GM21717 (cell line): ENCODE data around the gene MTFR2.

Experiments
- ATAC-seq: cut with Tn5 transposase; IDR thresholded peaks from one replicate; pipeline ENCODE4 v1.9.1; 2021; ENCODE audit warnings: mild to moderate bottlenecking, moderate library complexity; ENCODE audit not compliant: unreplicated experiment

The MTFR2 gene

DNA sequence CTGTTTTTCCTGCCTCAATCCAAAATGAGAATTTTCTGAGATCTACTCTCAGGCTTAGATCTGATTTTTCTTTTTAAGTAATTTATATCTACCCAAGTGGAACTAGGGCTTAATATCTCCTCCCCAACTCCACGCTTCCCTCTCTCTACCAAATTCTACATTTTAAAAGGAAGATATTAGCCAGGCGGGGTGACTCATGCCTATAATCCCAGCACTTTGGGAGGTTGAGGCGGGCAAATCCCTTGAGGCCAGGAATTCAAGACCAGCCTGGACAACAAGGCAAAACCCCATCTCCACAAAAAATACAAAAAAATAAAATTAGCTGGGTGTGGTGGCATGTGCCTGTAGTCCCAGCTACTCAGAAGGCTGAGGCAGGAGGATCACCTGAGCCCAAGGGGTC, 61.0 kb downstream of the MTFR2 start:
- ATAC-seq = no peak

DNA sequence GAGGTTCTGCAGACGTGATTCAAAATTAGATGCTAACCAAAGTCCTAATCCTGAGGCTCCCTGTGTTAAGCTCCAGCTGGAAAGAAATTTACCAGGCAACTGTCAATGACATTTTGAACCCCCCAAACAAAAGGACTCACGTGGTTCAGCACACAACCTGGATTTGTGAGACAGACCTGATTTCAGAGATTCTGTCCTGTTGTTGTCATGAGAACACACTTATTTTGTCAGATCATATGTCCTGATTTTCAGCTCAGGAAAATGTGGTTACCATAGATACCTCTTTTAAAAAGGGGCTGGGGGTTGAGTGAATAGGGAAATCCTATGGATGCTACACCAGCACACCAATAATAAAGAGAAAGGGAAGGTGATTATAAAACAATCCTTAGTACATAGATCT, 61.6 kb downstream of the MTFR2 start:
- ATAC-seq = no peak

DNA sequence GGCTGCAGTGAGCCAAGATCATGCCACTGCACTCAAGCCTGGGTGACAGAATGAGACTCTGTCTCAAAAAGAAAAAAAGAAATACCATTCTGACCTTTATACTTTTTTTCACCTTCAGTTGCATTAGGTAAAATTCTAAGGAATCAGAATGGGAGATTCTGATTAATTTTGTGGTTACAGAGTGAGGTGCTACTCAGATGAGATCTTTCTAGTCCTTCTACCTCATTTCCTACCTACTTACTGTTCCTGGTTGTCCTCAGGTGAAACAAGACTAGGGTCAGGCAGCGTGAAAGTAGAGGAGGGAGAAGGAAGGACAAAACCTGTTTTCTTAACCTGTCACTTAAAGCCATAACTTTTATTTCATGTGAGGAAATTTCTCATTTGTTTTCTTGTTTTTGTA, 63.7 kb downstream of the MTFR2 start:
- no peak for ATAC-seq

DNA sequence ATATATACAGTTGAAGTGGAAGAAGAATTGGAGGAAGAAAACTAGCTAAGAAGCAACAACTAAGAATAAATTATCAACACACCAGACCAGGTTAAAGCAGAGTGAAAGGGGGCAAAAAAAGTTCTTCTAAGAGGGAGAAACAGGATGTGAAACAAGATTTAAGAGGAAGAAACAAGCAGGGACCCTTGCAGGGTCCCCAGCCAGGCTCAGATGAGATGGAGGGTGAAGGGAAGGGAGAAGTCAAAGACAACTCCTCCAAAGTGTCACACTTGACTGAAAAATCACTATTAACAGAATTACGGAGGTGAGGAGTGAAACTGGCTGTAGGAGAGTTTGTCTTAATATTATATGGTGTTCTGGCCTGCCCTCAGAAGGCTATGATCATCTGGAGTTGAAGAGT, 65.4 kb downstream of the MTFR2 start:
- ATAC-seq = no peak

DNA sequence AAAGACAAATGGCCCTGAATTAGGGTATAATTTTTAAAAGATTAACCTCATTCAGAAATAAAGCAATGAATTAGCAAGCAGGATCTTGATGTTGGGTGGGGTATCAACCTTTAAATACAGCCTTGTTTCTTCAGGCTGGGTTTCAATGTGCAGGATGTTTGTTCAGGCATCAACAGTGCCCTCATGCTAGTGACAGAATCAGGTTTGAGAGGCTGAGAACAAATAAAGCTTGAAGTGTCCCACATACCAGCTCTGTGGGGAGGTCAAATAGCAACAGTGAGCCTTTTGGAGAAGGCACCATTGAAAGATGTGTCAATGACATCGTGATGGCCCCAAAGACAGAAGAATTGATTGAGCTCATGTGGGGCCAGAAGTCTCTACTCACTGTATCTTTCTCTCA, 68.2 kb downstream of the MTFR2 start:
- no peak for ATAC-seq

DNA sequence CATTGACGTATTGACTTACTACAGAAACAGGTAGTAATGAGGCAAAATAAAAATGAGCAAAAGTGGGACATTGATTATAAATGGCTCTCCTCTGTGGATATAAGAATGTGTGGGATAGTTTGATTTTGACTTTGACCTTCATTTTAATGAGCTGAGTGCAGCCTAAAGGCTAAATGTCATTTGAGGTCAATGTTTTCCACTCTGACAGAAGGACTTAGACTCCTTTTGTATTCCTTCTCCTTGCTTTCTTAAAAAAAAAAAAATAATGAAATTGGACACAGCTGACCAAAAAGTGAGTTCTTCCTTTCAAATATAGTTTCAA, 68.6 kb downstream of the MTFR2 start:
- ATAC-seq = no peak
